SK-N-SH treated with all-trans-retinoic acid at 6 μM for 48 hours (cell line): ENCODE measurements around the gene DOLK.

Experiments
- ATAC-seq: fragments of 200-7000 bp; cut with Tn5 transposase; 3 replicates; pipeline ENCODE4 v1.9.1; 2020; ENCODE audit warnings: mild to moderate bottlenecking, moderate library complexity
- ARNTL ChIP-seq: fragments of 450-650 bp; formaldehyde crosslinking; IDR thresholded peaks from 2 replicates; pipeline ENCODE4 v1.5.0; 2020; ENCODE audit warnings: low read depth, mild to moderate bottlenecking, moderate library complexity, borderline replicate concordance
- BACH2 ChIP-seq: fragments of 250-450 bp; sonication (Bioruptor Pico); IDR thresholded peaks from 2 replicates; pipeline ENCODE4 v1.9.0; 2021; ENCODE audit warnings: mild to moderate bottlenecking, borderline replicate concordance
- CSDC2 ChIP-seq: fragments of 250-450 bp; sonication (Bioruptor Pico); IDR thresholded peaks from 2 replicates; pipeline ENCODE4 v1.5.0; 2020; ENCODE audit warnings: mild to moderate bottlenecking, moderate library complexity
- ESRRG ChIP-seq: fragments of 250-450 bp; sonication (Bioruptor Pico); IDR thresholded peaks from 2 replicates; pipeline ENCODE4 v1.6.1; 2021; ENCODE audit warnings: mild to moderate bottlenecking
- GLIS3 ChIP-seq: fragments of 250-450 bp; sonication (Bioruptor Pico); IDR thresholded peaks from 2 replicates; pipeline ENCODE4 v1.5.0; 2020; ENCODE audit warnings: mild to moderate bottlenecking, moderate library complexity
- ISL1 ChIP-seq: fragments of 250-450 bp; sonication (Bioruptor Pico); IDR thresholded peaks from 2 replicates; pipeline ENCODE4 v2.1.2; 2022; ENCODE audit warnings: mild to moderate bottlenecking, moderate library complexity
- OSR1 ChIP-seq: fragments of 250-450 bp; sonication (Bioruptor Pico); IDR thresholded peaks from 2 replicates; pipeline ENCODE4 v1.8.0; 2022; ENCODE audit warnings: moderate library complexity, mild to moderate bottlenecking, inconsistent platforms
- PPARA ChIP-seq: fragments of 250-450 bp; sonication (Bioruptor Pico); IDR thresholded peaks from 2 replicates; pipeline ENCODE4 v1.5.0; 2020; ENCODE audit warnings: mild to moderate bottlenecking, borderline replicate concordance
- RARB ChIP-seq: fragments of 250-450 bp; sonication (Bioruptor Pico); IDR thresholded peaks from 2 replicates; pipeline ENCODE4 v1.8.0; 2021; ENCODE audit warnings: mild to moderate bottlenecking, moderate library complexity
- SNAI2 ChIP-seq: fragments of 250-450 bp; sonication (Bioruptor Pico); IDR thresholded peaks from 2 replicates; pipeline ENCODE4 v1.5.0; 2020; ENCODE audit warnings: mild to moderate bottlenecking, moderate library complexity
- TCF4 ChIP-seq: fragments of 250-450 bp; sonication (Bioruptor Pico); IDR thresholded peaks from 2 replicates; pipeline ENCODE4 v1.8.0; 2021; ENCODE audit warnings: mild to moderate bottlenecking, moderate library complexity, borderline replicate concordance
- TOX ChIP-seq: fragments of 250-450 bp; sonication (Bioruptor Pico); IDR thresholded peaks from 2 replicates; pipeline ENCODE4 v1.8.0; 2021; ENCODE audit warnings: mild to moderate bottlenecking, moderate library complexity, borderline replicate concordance
- ZFP30 ChIP-seq: fragments of 450-650 bp; formaldehyde crosslinking; IDR thresholded peaks from 2 replicates; pipeline ENCODE4 v1.5.0; 2022; ENCODE audit warnings: mild to moderate bottlenecking, moderate library complexity
- ZNF565 ChIP-seq: fragments of 450-650 bp; formaldehyde crosslinking; conservative IDR thresholded peaks from 2 replicates; pipeline ENCODE4 v1.5.0; 2020; ENCODE audit warnings: low read depth, mild to moderate bottlenecking, moderate library complexity
- ZNF8 ChIP-seq: fragments of 450-650 bp; formaldehyde crosslinking; IDR thresholded peaks from 2 replicates; pipeline ENCODE4 v1.5.0; 2020; ENCODE audit warnings: mild to moderate bottlenecking, moderate library complexity
- TF ChIP-seq, protein P1 (sequence below): fragments of 250-450 bp; sonication (Bioruptor Pico); IDR thresholded peaks from 2 replicates; pipeline ENCODE4 v1.8.0; 2021; ENCODE audit warnings: low read depth, mild to moderate bottlenecking, moderate library complexity, borderline replicate concordance
- TF ChIP-seq, protein P2 (sequence below): fragments of 250-450 bp; sonication (Bioruptor Pico); IDR thresholded peaks from 2 replicates; pipeline ENCODE4 v1.5.1; 2021; ENCODE audit warnings: mild to moderate bottlenecking, moderate library complexity

Gene DOLK

DNA sequence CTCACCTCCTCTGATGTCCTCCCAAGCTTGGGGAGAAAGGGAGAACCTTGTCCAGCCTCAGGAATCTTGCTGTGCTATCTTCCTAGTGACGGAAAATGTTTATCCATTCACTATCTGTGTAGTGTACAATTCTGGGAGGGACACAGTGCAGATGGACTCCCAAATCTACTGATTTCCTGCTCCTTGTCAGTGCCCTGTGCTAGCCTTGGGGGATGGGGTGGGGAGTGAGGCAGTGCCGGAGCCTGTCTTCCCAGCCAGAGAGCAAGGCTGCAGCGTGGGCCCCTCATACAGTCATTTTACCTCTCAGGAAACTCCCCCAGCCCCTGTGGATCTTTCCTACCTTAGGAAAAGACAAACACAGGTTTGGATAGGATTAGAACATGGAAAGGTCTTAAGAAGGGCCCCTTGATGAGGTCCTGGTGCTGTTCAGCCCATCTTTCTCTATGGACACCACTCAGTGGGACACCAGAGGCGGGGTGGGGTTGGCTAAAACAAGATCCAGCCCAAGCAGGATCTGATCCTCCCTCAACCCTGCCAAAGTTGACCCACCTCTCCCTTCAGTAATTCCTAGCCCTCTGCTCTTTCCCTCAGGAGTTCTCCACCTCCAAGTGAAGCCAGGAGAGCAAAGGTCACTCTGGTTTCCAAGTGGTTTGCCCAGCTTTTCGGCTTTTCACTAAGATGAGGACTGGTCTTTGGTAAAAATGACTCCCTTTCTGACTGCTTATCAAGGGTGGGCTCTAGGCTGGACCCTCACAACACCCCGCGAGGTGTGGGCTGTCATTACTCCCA, 3.4 kb downstream of the DOLK start:
- ATAC-seq = no peak
- TF ChIP-seq RARB (CRISPR knock-in tag) (no peak), SNAI2 (CRISPR knock-in tag) (no peak), GLIS3 (CRISPR knock-in tag) (no peak), PPARA (no peak), TCF4 (CRISPR knock-in tag) (no peak), ZNF8 (CRISPR knock-in tag) (no peak), ISL1 (CRISPR knock-in tag) (no peak), CSDC2 (no peak), ZFP30 (CRISPR knock-in tag) (no peak)
- TF ChIP-seq, protein P1, sequence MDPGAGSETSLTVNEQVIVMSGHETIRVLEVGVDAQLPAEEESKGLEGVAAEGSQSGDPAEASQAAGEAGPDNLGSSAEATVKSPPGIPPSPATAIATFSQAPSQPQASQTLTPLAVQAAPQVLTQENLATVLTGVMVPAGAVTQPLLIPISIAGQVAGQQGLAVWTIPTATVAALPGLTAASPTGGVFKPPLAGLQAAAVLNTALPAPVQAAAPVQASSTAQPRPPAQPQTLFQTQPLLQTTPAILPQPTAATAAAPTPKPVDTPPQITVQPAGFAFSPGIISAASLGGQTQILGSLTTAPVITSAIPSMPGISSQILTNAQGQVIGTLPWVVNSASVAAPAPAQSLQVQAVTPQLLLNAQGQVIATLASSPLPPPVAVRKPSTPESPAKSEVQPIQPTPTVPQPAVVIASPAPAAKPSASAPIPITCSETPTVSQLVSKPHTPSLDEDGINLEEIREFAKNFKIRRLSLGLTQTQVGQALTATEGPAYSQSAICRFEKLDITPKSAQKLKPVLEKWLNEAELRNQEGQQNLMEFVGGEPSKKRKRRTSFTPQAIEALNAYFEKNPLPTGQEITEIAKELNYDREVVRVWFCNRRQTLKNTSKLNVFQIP = no peak
- TF ChIP-seq, protein P2, sequence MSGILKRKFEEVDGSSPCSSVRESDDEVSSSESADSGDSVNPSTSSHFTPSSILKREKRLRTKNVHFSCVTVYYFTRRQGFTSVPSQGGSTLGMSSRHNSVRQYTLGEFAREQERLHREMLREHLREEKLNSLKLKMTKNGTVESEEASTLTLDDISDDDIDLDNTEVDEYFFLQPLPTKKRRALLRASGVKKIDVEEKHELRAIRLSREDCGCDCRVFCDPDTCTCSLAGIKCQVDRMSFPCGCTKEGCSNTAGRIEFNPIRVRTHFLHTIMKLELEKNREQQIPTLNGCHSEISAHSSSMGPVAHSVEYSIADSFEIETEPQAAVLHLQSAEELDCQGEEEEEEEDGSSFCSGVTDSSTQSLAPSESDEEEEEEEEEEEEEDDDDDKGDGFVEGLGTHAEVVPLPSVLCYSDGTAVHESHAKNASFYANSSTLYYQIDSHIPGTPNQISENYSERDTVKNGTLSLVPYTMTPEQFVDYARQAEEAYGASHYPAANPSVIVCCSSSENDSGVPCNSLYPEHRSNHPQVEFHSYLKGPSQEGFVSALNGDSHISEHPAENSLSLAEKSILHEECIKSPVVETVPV = no peak

DNA sequence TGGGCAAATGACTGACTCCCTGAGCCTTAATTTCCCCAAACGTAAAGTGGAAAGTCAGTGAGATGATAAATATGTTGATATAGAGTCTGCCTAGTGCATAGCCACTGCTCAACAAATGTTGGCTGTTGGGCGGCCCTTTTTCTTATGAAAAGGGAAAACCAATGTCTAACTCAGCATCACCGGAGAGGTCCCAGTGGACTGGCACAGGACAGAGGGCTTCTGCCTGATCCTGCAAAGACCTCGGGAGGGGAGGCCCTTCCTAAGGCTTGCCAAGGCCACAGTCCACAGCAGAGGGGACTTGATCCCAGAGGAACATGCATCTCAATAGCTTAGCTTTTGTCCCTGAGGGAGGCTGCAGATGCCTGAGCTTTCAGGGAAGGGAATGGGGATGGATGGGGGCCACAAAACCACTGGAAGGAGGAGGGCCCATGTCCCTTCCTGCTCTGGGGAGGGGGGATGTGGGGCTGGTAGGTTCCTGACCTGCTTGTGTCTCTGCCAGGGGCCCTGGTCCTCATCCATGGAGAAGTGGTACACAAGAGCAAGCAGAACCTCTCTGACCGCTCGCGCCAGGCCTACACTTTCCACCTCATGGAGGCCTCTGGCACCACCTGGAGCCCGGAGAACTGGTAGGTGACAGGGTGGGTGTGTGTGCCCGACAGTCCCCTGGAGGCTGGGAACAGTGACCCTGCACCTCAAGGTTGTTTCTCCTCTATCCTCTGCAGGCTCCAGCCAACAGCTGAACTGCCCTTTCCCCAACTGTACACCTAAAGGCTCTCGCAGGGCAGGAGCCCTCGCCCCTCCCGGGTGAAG, 6.3 kb downstream of the DOLK start:
- TF ChIP-seq ZFP30 (CRISPR knock-in tag) = no peak
- ATAC-seq = peak; percentile 12; the same call in 2 of the 3 replicates

DNA sequence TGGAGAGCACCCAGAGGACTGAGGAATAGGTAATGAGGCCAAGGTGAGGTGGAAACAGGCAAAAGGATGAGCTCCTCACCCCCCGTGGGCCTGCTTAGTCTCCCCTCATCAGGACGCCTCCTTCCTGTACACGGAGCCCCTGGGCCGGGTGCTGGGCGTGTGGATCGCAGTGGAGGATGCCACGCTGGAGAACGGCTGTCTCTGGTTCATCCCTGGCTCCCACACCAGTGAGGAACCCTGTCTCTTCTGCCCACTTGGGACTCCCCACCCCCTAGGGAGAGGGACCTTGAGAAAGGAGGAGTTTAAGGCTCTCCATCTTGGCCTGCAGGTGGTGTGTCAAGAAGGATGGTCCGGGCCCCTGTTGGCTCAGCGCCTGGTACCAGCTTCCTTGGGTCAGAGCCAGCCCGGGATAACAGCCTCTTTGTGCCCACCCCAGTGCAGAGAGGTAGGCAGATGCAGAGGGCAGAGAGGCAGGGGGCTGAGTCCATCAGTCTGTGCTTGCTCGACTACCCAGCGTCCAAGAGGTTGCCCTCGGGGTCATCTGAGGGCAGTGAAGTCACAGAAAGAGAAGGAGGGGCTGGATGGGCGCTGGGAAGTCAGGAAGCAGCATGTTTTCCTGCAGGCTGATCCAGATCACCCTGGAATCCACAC, 7.0 kb downstream of the DOLK start:
- no peak for TF ChIP-seq SNAI2 (CRISPR knock-in tag)
- no peak for TF ChIP-seq ISL1 (CRISPR knock-in tag)
- no peak for TF ChIP-seq RARB (CRISPR knock-in tag)
- no peak for TF ChIP-seq ARNTL
- TF ChIP-seq PPARA = no peak
- TF ChIP-seq BACH2 = no peak
- TF ChIP-seq TOX (CRISPR knock-in tag) = no peak
- no peak for TF ChIP-seq ESRRG (CRISPR knock-in tag)
- TF ChIP-seq OSR1 (CRISPR knock-in tag) = no peak
- no peak for TF ChIP-seq TCF4 (CRISPR knock-in tag)
- TF ChIP-seq ZNF8 (CRISPR knock-in tag) = no peak
- TF ChIP-seq ZNF565 = no peak
- TF ChIP-seq, protein P2 = no peak
- TF ChIP-seq CSDC2 = no peak
- TF ChIP-seq, all 23 proteins: peak for 0
- peak; percentile 66 for ATAC-seq

DNA sequence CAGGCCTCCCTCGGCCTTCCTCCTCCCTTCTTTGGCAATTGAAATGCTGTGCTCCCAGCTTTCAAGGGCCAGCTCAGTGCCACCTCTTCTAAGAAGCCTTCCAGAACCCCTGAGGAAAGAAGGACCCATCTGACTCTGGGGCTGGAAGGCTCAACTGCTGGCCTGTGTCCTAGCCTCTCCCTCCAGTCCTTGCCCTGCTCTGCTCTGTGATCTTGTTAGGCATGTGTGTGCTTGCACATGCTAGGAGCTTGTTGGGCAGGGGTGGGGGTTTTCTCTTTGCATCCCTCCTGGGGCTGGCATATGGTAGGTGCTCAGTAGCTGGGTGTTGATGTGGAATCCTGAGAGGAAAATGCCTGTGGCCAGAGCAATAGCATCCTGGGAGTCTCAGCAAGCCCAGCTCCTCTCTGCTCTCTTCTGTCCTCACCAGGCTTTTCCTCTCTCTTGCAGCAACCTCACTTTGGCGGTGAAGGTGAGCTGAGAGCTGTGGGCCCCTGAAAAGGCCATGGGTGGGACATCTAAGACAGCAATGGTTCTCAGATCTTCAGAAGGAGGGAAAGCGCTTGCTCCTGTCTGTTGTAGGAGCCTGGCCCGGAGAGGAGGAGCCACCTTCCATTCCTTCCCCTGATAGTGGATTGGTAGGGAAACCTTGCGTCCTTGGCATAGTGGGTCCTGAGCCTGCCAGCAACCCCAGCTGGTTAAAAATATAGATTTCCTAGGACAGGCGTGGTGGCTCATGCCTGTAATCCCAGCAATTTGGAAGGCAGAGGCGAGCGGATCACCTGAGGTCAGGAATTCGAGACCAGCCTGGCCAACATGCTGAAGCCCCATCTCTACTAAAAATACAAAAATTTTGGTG, 9.9 kb downstream of the DOLK start:
- no peak for ATAC-seq
- TF ChIP-seq, protein P1 = no peak
- TF ChIP-seq ZNF565 = no peak
